Astrocyte (in vitro differentiated cells and primary cell): ENCODE data around the gene ANKRD33B. TPM values are rescaled to one million over a fixed set of nuclear protein-coding genes. Genes with fewer than 3 reads are reported as not detected.

Experiments
- DNase-seq: peaks from one replicate; pipeline ENCODE4 v3.0.0-alpha.2; 2010; ENCODE audit warnings: low read depth
- FAIRE-seq: peaks from 2 replicates; lab custom pipeline; 2011; peaks lifted over from hg19 to GRCh38; lab: Jason Lieb, UNC
- H2AFZ ChIP-seq: 2 replicates; pipeline ENCODE4 v1.6.0; 2012; ENCODE audit warnings: low read depth, low read length, inconsistent platforms
- H3K27ac ChIP-seq: 2 replicates; pipeline ENCODE4 v1.5.1; 2011; ENCODE audit warnings: low read depth, low read length, inconsistent platforms
- H3K27me3 ChIP-seq: 2 replicates; pipeline ENCODE4 v1.6.0; 2011; ENCODE audit warnings: low read length, inconsistent platforms; ENCODE audit not compliant: insufficient read depth
- H3K36me3 ChIP-seq: 2 replicates; pipeline ENCODE4 v1.5.1; 2011; ENCODE audit warnings: low read length, inconsistent platforms; ENCODE audit not compliant: insufficient read depth
- H3K4me1 ChIP-seq: 2 replicates; pipeline ENCODE4 v1.5.1; 2011; ENCODE audit warnings: low read length, inconsistent platforms; ENCODE audit not compliant: insufficient read depth
- H3K4me2 ChIP-seq: 2 replicates; pipeline ENCODE4 v1.6.0; 2012; ENCODE audit warnings: low read length, inconsistent platforms
- H3K4me3 ChIP-seq: 2 replicates; pipeline ENCODE4 v1.5.1; 2011; ENCODE audit warnings: low read depth, mild to moderate bottlenecking, low read length, inconsistent platforms; ENCODE audit not compliant: insufficient read depth
- H3K79me2 ChIP-seq: 2 replicates; pipeline ENCODE4 v1.6.0; 2012; ENCODE audit warnings: mild to moderate bottlenecking, low read length, inconsistent platforms; ENCODE audit not compliant: insufficient read depth
- H3K9ac ChIP-seq: 2 replicates; pipeline ENCODE4 v1.6.0; 2012; ENCODE audit warnings: mild to moderate bottlenecking, low read length, inconsistent platforms
- H3K9me3 ChIP-seq: 2 replicates; pipeline ENCODE4 v1.5.1; 2012; ENCODE audit warnings: low read depth, mild to moderate bottlenecking, low read length, inconsistent platforms; ENCODE audit not compliant: insufficient read depth
- H4K20me1 ChIP-seq: 2 replicates; pipeline ENCODE4 v1.6.0; 2012; ENCODE audit warnings: low read length, inconsistent platforms; ENCODE audit not compliant: insufficient read depth
- H3K27ac Mint-ChIP-seq: one replicate; pipeline ENCODE4 v1.8.0; 2021; ENCODE audit warnings: mild to moderate bottlenecking, mixed read lengths; ENCODE audit not compliant: unreplicated experiment
- H3K27me3 Mint-ChIP-seq: one replicate; pipeline ENCODE4 v1.8.0; 2021; ENCODE audit warnings: low read depth, mixed read lengths; ENCODE audit not compliant: unreplicated experiment
- H3K36me3 Mint-ChIP-seq: one replicate; pipeline ENCODE4 v1.8.0; 2021; ENCODE audit warnings: low read depth, mixed read lengths; ENCODE audit not compliant: unreplicated experiment
- H3K4me1 Mint-ChIP-seq: one replicate; pipeline ENCODE4 v1.8.0; 2021; ENCODE audit warnings: low read depth, mixed read lengths; ENCODE audit not compliant: unreplicated experiment
- H3K4me3 Mint-ChIP-seq: one replicate; pipeline ENCODE4 v1.8.0; 2021; ENCODE audit warnings: mild to moderate bottlenecking, moderate library complexity, mixed read lengths; ENCODE audit not compliant: unreplicated experiment
- H3K9me3 Mint-ChIP-seq: one replicate; pipeline ENCODE4 v1.8.0; 2021; ENCODE audit warnings: mild to moderate bottlenecking, mixed read lengths; ENCODE audit not compliant: unreplicated experiment
- EZH2 ChIP-seq: IDR thresholded peaks from 2 replicates; pipeline ENCODE4 v1.6.1; 2012; ENCODE audit warnings: mild to moderate bottlenecking, low read length, inconsistent platforms; ENCODE audit not compliant: insufficient read depth
- total RNA-seq: library from RNA; stranded (reverse); gene quantifications from 2 replicates; pipeline ENCODE4 v1.2.1, GENCODE V29; 2021
- TF ChIP-seq, protein P1 (sequence below): IDR thresholded peaks from 2 replicates; pipeline ENCODE4 v1.5.1; 2011; ENCODE audit warnings: low read depth, mild to moderate bottlenecking, inconsistent platforms, low read length, moderate library complexity; ENCODE audit not compliant: insufficient read depth

Gene ANKRD33B
- total RNA-seq, 1 donor from 2014 or later = 22.7 TPM

DNA sequence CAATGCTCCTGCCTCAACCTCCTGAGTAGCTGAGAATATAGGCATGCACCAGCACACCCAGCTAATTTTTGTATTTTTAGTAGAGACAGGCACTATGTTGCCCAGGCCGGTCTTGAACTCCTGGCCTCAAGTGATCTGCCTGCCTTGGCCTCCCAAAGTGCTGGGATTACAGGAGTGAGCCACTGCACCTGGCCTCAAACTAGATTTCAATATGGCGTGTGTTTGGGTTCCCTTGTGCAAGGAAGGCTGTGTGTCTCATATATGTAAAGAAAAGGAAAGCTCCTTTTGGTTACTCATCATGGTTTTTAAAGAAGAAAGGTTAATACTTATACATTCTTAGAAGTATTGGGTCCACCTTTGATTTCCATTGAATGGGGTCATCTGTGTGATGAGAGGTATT is 70.7 kb downstream of the ANKRD33B start:
- H3K9me3 ChIP-seq = no peaks in the 10 kb centered on the region
- no peaks in the 10 kb centered on the region for H3K79me2 ChIP-seq
- H3K9ac ChIP-seq = no peak overlapping the region
- peaks cover 3% of the 10 kb centered on the region for H3K9me3 Mint-ChIP-seq
- H2AFZ ChIP-seq = no peak overlapping the region
- peaks cover 40% of the 10 kb centered on the region for H3K4me1 Mint-ChIP-seq
- no peak overlapping the region for H3K27ac ChIP-seq
- H3K4me2 ChIP-seq = no peak overlapping the region
- no peak overlapping the region for H3K4me3 ChIP-seq
- TF ChIP-seq EZH2 = no peak
- TF ChIP-seq, protein P1, sequence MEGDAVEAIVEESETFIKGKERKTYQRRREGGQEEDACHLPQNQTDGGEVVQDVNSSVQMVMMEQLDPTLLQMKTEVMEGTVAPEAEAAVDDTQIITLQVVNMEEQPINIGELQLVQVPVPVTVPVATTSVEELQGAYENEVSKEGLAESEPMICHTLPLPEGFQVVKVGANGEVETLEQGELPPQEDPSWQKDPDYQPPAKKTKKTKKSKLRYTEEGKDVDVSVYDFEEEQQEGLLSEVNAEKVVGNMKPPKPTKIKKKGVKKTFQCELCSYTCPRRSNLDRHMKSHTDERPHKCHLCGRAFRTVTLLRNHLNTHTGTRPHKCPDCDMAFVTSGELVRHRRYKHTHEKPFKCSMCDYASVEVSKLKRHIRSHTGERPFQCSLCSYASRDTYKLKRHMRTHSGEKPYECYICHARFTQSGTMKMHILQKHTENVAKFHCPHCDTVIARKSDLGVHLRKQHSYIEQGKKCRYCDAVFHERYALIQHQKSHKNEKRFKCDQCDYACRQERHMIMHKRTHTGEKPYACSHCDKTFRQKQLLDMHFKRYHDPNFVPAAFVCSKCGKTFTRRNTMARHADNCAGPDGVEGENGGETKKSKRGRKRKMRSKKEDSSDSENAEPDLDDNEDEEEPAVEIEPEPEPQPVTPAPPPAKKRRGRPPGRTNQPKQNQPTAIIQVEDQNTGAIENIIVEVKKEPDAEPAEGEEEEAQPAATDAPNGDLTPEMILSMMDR = no peak
- DNase-seq = no peak
- no peaks in the 10 kb centered on the region for H3K36me3 ChIP-seq
- H3K27me3 ChIP-seq = no peaks in the 10 kb centered on the region
- H3K4me3 Mint-ChIP-seq = no peak overlapping the region
- no peak overlapping the region for H3K27ac Mint-ChIP-seq
- H3K36me3 Mint-ChIP-seq = peaks cover 10% of the 10 kb centered on the region
- H4K20me1 ChIP-seq = peaks cover 6% of the 10 kb centered on the region
- no peak for FAIRE-seq
- H3K27me3 Mint-ChIP-seq = no peaks in the 10 kb centered on the region
- peaks cover 28% of the 10 kb centered on the region for H3K4me1 ChIP-seq

DNA sequence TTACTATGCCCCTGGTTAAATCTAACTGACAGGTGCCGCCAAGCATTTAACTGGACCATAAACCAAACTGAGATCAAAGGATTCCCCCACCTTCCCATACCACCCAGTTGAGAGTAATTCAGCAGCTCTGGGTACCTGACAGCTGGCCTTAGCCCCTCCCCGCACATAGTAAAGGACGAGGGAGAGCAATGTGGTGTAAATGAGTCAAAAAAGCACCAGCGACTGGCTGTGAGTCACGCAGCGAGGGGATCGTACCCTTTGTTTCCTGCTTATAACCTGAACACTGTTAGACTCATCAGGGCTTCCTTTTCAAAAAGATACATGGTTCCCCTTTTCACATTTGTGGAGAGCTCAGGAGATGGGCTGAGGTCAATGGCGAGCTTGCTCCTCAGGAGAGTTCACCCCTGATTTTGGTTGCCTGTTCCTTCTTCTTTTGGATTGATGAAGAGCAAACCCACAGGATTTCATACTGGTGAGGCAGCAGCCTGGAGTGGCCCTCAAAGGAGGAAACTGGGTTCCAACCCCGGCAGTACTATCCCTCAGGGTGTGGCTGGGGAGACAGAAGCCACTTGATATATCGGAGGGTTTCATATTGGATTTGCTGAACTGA is 71.5 kb downstream of the ANKRD33B start:
- Histone ChIP-seq H3K4me3 (no peak overlapping the region), H3K9me3 (peaks cover 3% of the 10 kb centered on the region), H3K36me3 (no peaks in the 10 kb centered on the region), H3K27ac (peak overlapping the region; percentile 51), H3K4me1 (peaks cover 28% of the 10 kb centered on the region), H3K4me2 (peak overlapping the region; percentile 53), H2AFZ (no peak overlapping the region), H4K20me1 (peaks cover 6% of the 10 kb centered on the region), H3K9ac (peak overlapping the region; percentile 20), H3K79me2 (no peaks in the 10 kb centered on the region), H3K27me3 (no peaks in the 10 kb centered on the region)
- Mint-ChIP-seq H3K9me3 (no peaks in the 10 kb centered on the region), H3K36me3 (peaks cover 7% of the 10 kb centered on the region), H3K4me1 (peaks cover 38% of the 10 kb centered on the region), H3K4me3 (peak overlapping the region; percentile 54), H3K27ac (peak overlapping the region; percentile 26), H3K27me3 (no peaks in the 10 kb centered on the region)
- TF ChIP-seq, protein P1 = no peak
- TF ChIP-seq EZH2 = no peak
- FAIRE-seq = no peak
- DNase-seq = peak; percentile 73

DNA sequence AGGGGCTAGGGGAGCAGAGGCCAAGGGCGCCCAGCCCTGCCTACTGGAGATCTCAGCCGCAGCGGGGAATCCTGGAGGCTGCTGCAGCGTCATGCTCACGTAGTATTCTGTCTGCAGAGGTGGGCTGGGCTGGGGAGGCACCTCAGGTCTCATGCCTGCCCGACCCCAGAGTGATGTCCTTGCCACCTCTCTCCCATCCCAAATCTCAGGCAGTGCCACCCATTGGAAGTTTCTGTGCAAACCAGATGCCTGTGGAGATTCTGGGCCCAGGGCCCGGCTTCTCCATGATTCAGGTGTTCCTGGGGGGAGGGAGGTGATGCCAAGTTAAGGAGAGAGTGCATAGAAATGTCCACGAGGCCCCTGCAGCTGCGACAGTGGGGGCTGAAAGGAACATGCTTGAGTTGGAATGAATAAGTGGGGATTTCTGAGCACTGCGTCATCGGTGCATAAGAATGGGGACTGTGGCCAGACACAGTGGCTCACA is 72.0 kb downstream of the ANKRD33B start:
- H3K4me1 ChIP-seq = peaks cover 28% of the 10 kb centered on the region

More for the DNA sequence above, 72.0 kb downstream of the ANKRD33B start:
- FAIRE-seq = no peak
- H3K4me3 ChIP-seq = no peak overlapping the region
- H3K27me3 ChIP-seq = no peaks in the 10 kb centered on the region
- H3K9ac ChIP-seq = peak overlapping the region; percentile 20
- H3K36me3 Mint-ChIP-seq = peaks cover 8% of the 10 kb centered on the region
- peak overlapping the region; percentile 51 for H3K27ac ChIP-seq
- H2AFZ ChIP-seq = no peak overlapping the region
- H3K27me3 Mint-ChIP-seq = no peaks in the 10 kb centered on the region
- H3K36me3 ChIP-seq = no peaks in the 10 kb centered on the region
- H3K4me1 Mint-ChIP-seq = peaks cover 37% of the 10 kb centered on the region
- H3K9me3 ChIP-seq = peaks cover 3% of the 10 kb centered on the region
- peak; percentile 32 for DNase-seq
- H3K9me3 Mint-ChIP-seq = no peaks in the 10 kb centered on the region
- H3K4me3 Mint-ChIP-seq = no peak overlapping the region
- peak overlapping the region; percentile 53 for H3K4me2 ChIP-seq
- no peak overlapping the region for H3K27ac Mint-ChIP-seq
- TF ChIP-seq, protein P1 = no peak
- TF ChIP-seq EZH2 = no peak
- no peaks in the 10 kb centered on the region for H3K79me2 ChIP-seq
- peaks cover 6% of the 10 kb centered on the region for H4K20me1 ChIP-seq
